Activated T-helper 1 cell treated with anti-CD3 and anti-CD28 coated beads, Interleukin-12 subunit alpha, Interleukin-12 subunit beta, Interleukin-2, Interleukin-4 antibody, amounts not matched to agents 30 ng/mL and 10 ng/mL and 1 ng/mL, durations not matched to agents 14 hours and 24 hours and 36 hours (primary cell): ENCODE measurements around the gene DDX41. TPM values are rescaled to one million over a fixed set of nuclear protein-coding genes. Genes with fewer than 3 reads are reported as not detected.
A peak's percentile ranks its signal among the peaks of the same experiment; 100 is the strongest.

Experiments used
- DNase-seq: peaks from one replicate; pipeline ENCODE4 v3.0.0; 2021; ENCODE audit warnings: low spot score
- H3K27ac Mint-ChIP-seq: one replicate; pipeline ENCODE4 v1.8.0; 2021; ENCODE audit warnings: mild to moderate bottlenecking, mixed read lengths
- H3K27me3 Mint-ChIP-seq: one replicate; pipeline ENCODE4 v1.8.0; 2022; ENCODE audit warnings: mild to moderate bottlenecking, moderate library complexity, mixed read lengths; ENCODE audit not compliant: insufficient read depth
- H3K36me3 Mint-ChIP-seq: one replicate; pipeline ENCODE4 v1.8.0; 2021; ENCODE audit warnings: low read depth, mixed read lengths
- H3K4me1 Mint-ChIP-seq: one replicate; pipeline ENCODE4 v1.8.0; 2021; ENCODE audit warnings: low read depth, mixed read lengths
- H3K4me3 Mint-ChIP-seq: one replicate; pipeline ENCODE4 v1.8.0; 2021; ENCODE audit warnings: mild to moderate bottlenecking, moderate library complexity, mixed read lengths
- H3K9me3 Mint-ChIP-seq: one replicate; pipeline ENCODE4 v1.8.0; 2021; ENCODE audit warnings: mixed read lengths
- intact Hi-C: fragments of 100-400 bp; cut with micrococcal nuclease; formaldehyde crosslinking; loops from one replicate; pipeline ENCODE4 v1.15.1; 2024
- total RNA-seq: library from RNA; stranded (reverse); gene quantifications from 2 replicates; pipeline ENCODE4 v1.2.3, GENCODE V29; 2022

DDX41 gene
- total RNA-seq, 1 donor from 2014 or later, result 166 TPM

DNA sequence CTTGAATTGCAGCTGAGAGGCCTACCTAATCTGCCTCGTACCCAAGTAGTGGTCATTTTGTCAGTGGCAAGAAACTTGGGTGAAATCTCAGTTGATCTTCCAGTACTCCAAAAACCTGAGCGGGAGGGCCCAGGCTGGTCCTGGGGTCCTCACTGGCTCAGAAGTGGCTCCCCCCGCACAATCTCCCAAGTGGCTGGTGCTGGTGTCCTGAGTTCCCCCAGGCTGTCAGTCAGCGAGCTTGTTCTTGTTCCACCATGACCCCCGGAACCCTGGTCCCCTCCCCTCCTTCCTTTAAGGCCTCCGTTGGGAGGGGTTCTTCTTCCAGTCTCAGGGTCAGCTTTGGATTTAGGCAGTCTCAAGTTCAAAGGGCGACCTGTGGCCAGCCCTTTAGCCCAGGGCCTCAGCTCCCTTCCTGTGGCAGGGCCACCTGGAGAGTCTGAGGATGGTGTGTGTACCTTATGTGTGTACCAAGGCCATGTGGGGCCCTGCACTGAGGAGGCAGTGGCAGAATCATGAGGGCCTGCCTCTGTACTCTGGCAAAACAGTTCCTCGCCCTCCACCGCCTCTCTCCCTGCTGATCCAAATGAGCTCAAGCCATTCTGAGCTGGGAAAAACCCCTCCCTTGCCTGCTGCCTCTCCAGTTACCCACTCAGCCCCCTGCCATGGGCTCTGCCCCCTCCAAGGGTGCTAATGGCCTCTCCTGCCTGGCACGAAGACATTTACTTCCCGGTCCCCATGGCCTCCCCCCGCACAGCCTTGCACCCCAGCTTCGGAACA is 38.9 kb downstream of the DDX41 start:
- intact Hi-C loops, result loop anchor here (2.0 kb wide), 1 partner anchor 19 kb away; the partner anchor contains the start of gene PDLIM7
- Mint-ChIP-seq H3K9me3 (no peaks in the 10 kb centered on the region), H3K36me3 (peaks cover 6% of the 10 kb centered on the region), H3K27me3 (peaks cover 12% of the 10 kb centered on the region), H3K4me1 (peaks cover 50% of the 10 kb centered on the region), H3K4me3 (no peak overlapping the region), H3K27ac (no peak overlapping the region)
- no peak for DNase-seq

DNA sequence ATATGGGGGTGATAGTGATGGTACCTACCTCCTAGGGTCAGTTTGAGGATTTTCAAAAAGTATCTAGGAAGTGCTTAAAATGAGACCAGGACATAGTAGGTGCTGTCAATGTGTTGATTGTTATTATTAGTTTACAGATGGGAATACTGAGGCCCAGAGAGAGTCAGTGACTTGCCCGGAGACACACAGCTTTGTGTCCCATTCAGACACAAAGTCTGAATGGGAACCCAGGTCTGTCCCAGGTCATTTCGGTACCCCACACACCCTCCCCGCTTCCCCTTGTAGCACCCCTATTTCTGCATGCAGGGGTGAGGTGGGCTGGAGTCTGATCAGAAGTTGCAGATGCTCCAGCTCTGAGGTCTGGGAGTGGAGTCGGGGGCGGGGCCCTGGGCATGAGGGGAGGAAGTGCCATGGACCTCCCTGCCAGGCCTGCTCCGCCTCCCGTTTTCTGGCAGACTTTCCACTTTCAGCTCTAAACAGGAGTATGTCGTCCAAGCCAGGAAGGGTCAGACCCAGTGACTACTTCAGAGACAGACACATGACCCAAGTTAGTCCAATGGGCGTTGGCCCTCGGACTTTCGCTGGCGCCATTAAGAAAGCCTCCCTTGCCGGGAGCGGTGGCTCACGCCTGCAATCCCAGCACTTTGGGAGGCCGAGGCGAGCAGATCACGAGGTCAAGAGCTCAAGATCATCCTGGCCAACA is 40.1 kb downstream of the DDX41 start:
- H3K27ac Mint-ChIP-seq, result no peak overlapping the region
- peaks cover 14% of the 10 kb centered on the region for H3K27me3 Mint-ChIP-seq
- H3K4me3 Mint-ChIP-seq, result no peak overlapping the region
- no peaks in the 10 kb centered on the region for H3K9me3 Mint-ChIP-seq
- no peak for DNase-seq
- H3K4me1 Mint-ChIP-seq, result peaks cover 50% of the 10 kb centered on the region
- H3K36me3 Mint-ChIP-seq, result peaks cover 6% of the 10 kb centered on the region
- intact Hi-C loops, result loop anchor here (1.0 kb wide), 1 partner anchor 20 kb away; no protein-coding TSS in a partner anchor

DNA sequence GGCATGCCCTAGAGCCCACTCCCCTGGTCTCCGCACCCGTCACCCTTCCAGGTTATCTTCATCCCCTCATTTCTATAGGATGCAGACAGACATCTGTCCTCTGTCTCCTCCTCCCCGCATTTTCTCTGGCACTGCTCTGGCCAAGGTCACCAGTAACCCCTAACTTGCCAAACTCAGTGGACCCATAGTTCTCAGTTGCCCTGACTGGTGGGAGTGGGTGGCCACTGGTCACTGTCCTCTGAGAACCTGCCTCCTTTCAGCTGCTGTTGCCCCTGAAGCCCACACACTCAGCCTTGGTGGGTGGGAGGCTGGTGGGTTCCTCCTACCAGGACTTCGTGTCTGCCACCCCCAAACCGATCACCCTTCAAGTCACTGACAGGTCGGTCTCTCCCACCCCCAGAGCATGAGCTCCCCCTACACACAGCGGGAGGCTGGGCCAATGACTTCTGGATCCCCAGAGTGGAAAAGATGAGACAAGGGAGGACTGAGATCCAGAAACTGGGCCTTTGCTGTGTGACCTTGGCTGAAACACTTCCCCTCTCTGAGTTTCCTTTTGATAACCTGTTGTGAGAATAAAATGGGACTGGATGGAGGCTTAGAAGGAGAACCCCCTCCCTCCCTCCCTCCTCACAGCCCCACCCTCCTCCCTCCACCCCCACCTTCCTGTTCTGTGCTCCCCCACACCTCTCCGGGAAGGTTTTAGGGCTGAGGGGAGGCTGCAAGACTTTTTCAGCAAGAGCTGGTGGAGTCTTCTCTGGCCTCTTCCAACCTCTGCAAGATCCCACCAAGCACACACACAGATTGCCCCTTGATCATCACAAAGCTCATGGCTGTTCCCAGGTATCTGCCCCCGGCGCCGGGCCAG is 41.0 kb downstream of the DDX41 start:
- peaks cover 54% of the 10 kb centered on the region for H3K4me1 Mint-ChIP-seq
- peak overlapping the region; percentile 20 for H3K4me3 Mint-ChIP-seq
- H3K27me3 Mint-ChIP-seq, result peaks cover 14% of the 10 kb centered on the region
- H3K36me3 Mint-ChIP-seq, result peaks cover 6% of the 10 kb centered on the region
- no peak for DNase-seq
- intact Hi-C loops, result loop anchor here (1.0 kb wide), 1 partner anchor 19 kb away; no protein-coding TSS in a partner anchor
- H3K9me3 Mint-ChIP-seq, result no peaks in the 10 kb centered on the region
- H3K27ac Mint-ChIP-seq, result no peak overlapping the region

DNA sequence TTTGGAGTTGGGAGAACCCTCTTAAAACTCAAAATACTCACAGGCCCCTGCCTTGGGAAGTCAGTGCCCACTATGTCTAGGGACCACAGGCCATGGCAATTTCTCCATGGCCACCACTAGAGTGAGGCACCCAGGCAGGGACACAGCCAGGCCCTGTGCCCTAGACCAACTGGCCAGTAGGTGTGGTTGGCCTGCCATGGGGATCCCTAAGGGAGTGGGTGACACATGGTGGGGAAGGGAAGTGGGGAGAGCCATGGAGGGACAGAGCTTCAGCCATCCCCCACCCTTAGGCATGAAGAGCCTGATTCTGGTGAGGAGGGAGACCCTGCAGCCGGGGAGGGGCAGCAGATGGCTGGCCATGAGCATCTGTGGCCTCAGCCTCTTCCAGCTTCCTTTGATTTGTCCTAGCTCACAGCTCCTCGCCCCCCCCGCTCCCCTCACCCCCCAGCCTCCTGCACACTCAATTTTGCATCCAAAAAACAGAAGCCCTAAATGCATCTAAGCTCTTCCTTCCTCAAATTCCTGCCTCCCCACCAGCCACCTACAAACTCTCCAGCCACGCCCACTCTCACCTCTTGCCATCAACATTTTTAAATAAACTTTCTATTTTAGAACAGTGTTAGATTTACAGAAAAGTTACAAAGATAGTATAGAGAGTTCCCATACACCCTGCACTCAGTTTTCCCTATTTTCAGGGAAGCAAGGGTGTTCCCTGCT is 41.8 kb downstream of the DDX41 start:
- no peaks in the 10 kb centered on the region for H3K9me3 Mint-ChIP-seq

DNA sequence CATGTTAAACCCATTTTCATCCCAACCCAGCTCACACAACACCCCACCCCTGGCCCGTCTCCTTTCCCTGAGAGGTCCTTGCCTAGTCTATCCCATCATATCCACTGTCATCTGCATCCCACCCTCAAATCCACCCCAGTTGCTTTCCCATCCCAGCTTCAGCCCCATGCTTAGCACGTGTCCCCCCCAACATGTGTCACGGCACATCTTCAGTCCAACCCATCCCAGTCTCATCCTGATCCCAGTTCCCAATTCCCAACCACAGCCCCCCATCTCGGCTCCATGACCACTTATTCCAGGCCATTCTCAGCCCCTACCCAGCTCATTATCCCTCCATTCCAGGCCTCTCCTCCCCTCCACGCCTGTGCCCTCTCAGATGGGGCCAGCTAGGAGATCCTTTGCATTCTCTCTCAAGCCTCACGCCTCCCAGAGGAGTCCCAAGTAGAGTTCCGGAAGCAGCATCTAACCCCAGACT is 42.7 kb downstream of the DDX41 start:
- Mint-ChIP-seq H3K36me3 (peaks cover 4% of the 10 kb centered on the region), H3K27me3 (peaks cover 16% of the 10 kb centered on the region), H3K4me3 (peak overlapping the region; percentile 86), H3K9me3 (no peaks in the 10 kb centered on the region), H3K27ac (peak overlapping the region; percentile 12), H3K4me1 (peaks cover 43% of the 10 kb centered on the region)
- intact Hi-C loops, result no loop called here
- no peak for DNase-seq

More for the DNA sequence above, 41.8 kb downstream of the DDX41 start:
- peaks cover 6% of the 10 kb centered on the region for H3K36me3 Mint-ChIP-seq
- H3K4me1 Mint-ChIP-seq, result peaks cover 52% of the 10 kb centered on the region
- intact Hi-C loops, result no loop called here
- H3K27ac Mint-ChIP-seq, result no peak overlapping the region
- H3K4me3 Mint-ChIP-seq, result peak overlapping the region; percentile 86
- no peak for DNase-seq
- H3K27me3 Mint-ChIP-seq, result peaks cover 16% of the 10 kb centered on the region

DNA sequence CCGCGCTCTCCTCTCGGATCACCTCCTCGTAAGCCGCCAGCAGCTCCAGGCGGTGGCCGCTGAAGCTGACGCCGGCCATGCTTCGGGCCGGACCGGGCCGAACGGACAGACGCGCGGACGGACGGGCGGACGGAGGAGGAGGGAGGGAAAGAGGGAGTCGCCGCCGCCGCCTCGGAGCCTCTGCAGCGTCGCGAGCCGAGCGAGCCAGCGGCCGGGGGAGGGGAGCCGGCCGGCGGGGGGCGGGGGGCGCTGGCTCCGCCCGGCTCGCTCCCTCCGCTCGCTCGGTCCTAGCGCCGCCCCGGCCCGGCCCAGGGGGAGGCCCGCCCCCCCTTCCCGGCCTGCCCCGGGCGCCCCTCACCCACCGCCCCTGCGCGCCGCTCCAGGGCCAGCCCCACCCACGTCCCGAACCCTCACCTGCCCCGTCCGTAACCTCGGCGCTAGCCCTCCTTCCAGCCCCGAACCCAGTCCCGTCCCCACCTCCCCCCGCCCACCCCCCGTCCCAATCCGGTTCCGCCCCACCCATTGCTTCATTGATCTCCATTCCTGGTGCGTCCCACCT is 43.2 kb downstream of the DDX41 start, which contains the start of gene DBN1:
DBN1 (minus strand) TSS at position 192 of the 559 bp plus-strand sequence; CDS start at position 79, 113 bp downstream.
- DNase-seq, result no peak
- H3K27me3 Mint-ChIP-seq, result peaks cover 16% of the 10 kb centered on the region
- peak within 1 kb of the TSS; percentile 86 for H3K4me3 Mint-ChIP-seq

DNA sequence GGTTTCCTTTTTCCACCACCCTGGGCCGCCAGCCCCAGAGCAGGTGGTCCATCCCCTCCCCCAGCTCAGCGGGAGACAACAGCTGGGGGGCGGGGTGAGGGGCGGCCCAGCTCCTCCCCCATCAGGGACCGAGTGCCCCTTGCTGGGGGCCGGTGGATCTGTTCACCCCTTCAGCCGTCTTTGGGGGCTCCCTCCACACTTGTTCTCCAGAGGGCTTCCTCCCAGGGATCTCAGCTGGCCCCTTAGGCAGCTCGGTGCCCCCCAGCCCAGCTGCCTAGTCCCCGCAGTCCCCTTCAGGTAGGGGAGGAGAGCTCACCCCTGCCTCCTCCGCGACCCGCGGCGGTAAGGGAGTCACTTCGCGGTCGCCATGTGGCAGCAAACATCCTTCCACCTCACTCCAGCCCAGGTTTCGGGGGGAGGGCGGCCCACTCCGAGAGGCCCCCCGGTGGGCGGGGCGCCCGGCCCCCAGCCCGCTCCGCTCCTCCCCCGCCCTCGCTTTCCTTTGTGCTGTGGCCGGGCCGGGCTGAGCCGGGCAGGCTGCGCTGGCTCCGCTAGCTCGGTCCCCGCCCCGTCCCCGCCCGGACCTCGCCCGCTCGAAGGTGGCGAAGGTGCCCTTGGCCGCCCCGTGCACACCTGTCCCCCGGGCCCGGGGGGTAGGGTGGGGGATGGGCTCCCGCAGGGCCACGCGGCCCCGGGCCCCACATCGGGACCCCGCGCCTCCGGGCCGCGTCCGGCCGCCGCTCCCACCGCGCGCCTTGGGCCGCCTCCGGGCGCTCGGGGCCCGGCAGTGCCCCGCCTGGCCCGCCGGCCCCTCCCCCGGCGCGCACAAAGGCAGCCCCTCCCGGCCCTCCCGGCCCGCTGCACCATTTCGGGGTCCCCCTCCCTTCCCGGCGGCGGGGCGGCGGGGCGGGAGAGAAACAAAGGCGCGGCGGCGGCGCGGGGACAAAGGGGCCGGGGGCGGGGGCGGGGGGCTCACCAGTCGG is 44.0 kb downstream of the DDX41 start:
- Mint-ChIP-seq H3K27me3 (peaks cover 16% of the 10 kb centered on the region), H3K27ac (no peak overlapping the region), H3K4me3 (peak overlapping the region; percentile 67), H3K4me1 (peaks cover 31% of the 10 kb centered on the region), H3K36me3 (peaks cover 3% of the 10 kb centered on the region), H3K9me3 (no peaks in the 10 kb centered on the region)
- DNase-seq, result no peak
- intact Hi-C loops, result loop anchor here (1.0 kb wide), 1 partner anchor 16 kb away; no protein-coding TSS in a partner anchor

More for the DNA sequence above, 43.2 kb downstream of the DDX41 start, which contains the start of gene DBN1:
- Mint-ChIP-seq H3K27ac (peak within 1 kb of the TSS; percentile 12), H3K36me3 (peaks cover 3% of the 10 kb centered on the region), H3K4me1 (peaks cover 38% of the 10 kb centered on the region), H3K9me3 (no peaks in the 10 kb centered on the region)
- intact Hi-C loops, result no loop called here

DNA sequence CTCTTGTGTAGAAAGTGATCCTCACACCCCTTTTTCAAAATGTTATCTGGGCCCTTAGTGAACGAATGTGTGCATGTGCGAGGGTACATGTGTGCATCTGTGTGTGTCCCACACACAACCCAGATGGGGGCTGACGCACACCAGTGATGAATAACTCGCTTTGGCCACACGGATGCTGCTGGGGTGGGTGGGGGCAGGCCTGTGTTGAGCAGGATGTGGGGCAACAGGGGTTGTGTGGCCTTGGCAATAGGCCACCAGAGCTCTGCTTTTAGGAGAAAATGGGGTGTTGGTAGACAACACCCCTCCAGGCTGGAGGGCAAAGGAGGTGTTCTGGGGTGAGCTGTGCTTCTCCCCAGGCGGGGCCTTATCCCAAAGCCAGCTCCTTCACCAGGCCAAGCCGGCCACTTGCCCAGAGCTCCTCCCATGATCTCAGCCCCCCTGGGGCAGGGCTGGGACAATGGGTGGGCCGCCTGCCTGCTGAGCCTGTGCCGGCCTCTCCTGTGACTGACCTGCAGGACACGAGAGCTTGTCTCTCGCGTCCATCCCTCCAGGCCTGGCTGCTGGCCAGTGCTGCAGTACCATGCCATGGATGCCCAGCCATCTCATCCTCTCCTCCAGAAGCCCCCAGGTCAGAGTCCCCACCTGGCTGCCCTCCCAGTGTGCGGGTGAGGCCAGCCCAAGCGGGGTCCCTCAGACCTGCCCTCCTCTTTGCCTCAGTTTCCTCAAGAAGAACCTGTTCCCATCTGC is 45.0 kb downstream of the DDX41 start:
- intact Hi-C loops, result loop anchor here (1.0 kb wide), 2 partner anchors 15 to 26 kb away; partner anchors contain the start of gene PDLIM7
- Mint-ChIP-seq H3K27ac (peak overlapping the region; percentile 12), H3K4me1 (peaks cover 29% of the 10 kb centered on the region), H3K4me3 (peak overlapping the region; percentile 54), H3K9me3 (no peaks in the 10 kb centered on the region), H3K36me3 (peaks cover 3% of the 10 kb centered on the region), H3K27me3 (peaks cover 16% of the 10 kb centered on the region)
- DNase-seq, result no peak

DNA sequence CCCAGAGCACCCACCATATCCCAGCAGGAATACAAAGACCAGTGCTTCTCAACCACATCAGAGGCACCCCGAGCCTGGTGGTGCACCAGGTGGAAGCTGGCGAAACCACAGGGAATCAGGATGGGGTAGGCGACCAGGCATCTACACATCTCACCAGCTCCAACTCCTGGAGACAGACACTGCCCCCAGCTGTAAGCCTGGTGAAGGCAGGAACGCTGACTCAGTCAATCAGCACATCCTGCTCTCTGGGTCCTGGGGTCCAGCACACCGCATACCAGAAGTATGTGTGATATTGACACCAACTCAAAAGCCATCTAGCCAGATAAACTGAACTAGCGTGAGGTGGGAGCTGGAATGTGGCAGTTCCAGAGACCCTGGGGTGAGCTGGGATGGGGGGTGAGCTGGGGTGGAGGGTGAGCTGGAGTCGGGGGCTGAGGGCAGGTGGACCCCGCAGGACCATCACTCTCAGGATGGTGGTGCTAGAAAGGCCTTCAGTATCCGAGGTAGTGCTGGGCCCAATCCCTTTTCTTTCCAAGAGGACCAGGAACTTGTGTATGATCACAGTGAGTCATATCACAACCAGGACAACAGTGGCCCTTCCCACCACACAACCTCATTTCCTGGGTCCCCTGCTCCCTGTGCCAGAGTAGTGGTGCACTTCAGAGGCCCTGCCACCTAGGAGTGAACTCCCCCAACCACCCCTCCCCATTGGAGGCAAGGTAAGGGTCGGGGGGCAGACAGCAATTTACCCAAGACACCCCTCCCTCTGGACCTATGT is 45.8 kb downstream of the DDX41 start:
- H3K36me3 Mint-ChIP-seq, result peaks cover 3% of the 10 kb centered on the region
- DNase-seq, result no peak
- peak overlapping the region; percentile 13 for H3K4me3 Mint-ChIP-seq
- no peaks in the 10 kb centered on the region for H3K9me3 Mint-ChIP-seq
- H3K4me1 Mint-ChIP-seq, result peaks cover 24% of the 10 kb centered on the region
- intact Hi-C loops, result loop anchor here (1.0 kb wide), 1 partner anchor 26 kb away; the partner anchor contains the start of gene PDLIM7
- H3K27ac Mint-ChIP-seq, result no peak overlapping the region
- peaks cover 16% of the 10 kb centered on the region for H3K27me3 Mint-ChIP-seq
